Femur (tissue), 1 donor: Measurements from ENCODE around the gene CLEC2D.
"Not testable (repeated sequence)": the region's sequence is repeated elsewhere in the genome, so short reads cannot be mapped to it uniquely, and the experiment has no call there.

Experiments
- DNase-seq: peaks from one replicate; pipeline ENCODE4 v3.0.0-alpha.2; 2017

CLEC2D gene

DNA sequence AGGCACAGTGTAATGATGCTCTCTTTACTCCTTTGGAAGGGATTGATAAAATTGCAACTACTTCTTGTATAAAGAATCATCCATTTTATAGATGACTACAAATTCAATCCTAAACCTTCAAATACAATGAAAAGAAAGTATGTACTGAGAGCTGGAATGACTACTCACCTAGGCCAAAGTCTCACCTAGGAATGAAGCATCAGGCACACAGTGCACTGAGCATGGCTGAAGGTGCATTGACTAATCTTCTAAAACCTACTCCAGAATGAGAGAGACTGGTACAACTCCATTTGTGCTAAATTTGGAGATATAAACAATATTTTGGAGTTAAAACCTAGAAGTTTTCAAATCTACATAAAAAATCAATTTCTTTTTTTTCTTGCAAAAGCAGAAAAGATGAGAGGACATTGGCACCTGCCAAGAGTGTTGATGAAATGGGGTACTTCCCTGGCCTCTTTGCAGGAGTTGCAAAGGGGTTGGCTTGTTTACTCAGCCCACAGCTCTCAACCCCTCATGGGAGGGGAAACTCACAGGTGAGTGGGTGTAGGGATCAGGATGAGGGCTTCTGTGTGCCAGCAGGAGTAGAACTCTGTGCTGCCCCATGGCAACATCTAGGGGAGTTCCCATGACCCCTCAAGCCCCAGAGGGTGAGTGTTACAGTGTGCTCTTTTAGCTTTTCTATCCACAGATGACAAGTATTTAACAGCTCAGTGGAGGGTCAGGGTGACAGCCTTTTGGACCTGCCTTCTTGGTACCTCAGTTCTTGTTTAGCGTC, 32.1 kb downstream of the CLEC2D start:
- DNase-seq: no peak

- DNase-seq: no peak
Observed at GRCh38 chr12:9702255-9702654, 32.7 kb downstream of the CLEC2D start.

GRCh38 chr12:9704561-9704960, 35.0 kb downstream of the CLEC2D start:
- DNase-seq: not testable (repeated sequence)

DNA sequence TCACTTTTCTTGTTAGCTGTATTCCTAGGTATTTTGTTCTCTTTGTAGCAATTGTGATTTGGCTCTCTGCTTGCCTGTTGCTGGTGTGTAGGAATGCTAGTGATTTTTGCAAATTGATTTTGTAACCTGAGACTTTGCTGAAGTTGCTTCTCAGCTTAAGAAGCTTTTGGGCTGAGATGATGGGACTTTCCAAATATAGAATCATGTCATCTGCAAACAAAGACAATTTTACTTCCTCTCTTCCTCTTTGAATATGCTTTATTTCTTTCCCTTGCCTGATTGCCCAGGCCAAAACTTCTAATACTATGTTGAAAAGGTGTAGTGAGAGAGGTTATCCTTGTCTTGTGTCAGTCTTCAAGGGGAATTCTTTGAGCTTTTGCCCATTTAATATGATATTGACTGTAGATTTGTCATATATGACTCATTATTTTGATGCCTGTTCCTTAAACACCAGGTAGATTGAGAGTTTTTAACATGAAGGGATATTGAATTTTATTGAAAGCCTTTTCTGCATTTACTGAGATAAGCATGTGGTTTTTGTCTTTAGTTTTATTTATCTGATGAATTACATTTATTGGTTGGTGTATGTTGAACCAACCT, 36.7 kb downstream of the CLEC2D start:
- no peak for DNase-seq

DNA sequence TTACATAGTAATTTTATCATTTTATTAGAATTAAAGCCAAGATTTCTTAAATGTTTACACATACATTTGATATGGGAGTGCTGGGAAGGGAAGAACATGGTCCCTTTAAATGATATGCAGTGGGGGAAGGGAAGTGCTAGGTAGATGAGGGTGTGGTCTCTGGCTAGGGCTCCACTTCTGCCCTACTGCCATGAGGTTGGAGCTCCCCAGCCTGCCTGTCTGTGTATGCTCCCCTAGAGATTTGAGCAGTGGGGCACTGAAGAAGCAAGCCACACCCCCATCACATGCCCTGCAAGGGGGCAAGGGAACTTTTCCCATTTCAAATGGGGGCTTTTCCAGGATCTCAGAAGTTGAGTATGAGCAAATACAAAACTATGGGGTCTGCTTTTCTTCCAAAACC, 37.8 kb downstream of the CLEC2D start:
- DNase-seq: no peak

GRCh38 chr12:9707864-9708808, 38.6 kb downstream of the CLEC2D start:
- peak; percentile 33 for DNase-seq

DNA sequence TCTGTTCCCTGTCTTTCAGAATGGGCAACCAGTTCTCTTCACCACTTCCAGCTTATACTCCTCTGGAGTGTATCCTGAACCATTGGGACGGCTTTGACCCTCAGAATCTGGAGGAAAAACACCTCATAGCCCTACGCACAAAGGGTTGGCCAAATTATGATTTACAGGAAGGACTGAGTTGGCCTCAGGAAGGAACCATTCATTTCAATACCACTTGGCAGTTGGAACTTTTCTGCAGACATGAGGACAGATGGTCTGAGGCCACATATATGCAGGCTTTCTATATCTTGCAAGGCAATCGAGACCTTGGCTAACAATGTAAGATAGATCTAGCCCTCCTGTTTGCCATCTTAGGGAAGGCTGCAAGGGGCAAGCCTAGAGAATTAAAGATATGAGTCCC, 39.3 kb downstream of the CLEC2D start:
- no peak for DNase-seq

DNA sequence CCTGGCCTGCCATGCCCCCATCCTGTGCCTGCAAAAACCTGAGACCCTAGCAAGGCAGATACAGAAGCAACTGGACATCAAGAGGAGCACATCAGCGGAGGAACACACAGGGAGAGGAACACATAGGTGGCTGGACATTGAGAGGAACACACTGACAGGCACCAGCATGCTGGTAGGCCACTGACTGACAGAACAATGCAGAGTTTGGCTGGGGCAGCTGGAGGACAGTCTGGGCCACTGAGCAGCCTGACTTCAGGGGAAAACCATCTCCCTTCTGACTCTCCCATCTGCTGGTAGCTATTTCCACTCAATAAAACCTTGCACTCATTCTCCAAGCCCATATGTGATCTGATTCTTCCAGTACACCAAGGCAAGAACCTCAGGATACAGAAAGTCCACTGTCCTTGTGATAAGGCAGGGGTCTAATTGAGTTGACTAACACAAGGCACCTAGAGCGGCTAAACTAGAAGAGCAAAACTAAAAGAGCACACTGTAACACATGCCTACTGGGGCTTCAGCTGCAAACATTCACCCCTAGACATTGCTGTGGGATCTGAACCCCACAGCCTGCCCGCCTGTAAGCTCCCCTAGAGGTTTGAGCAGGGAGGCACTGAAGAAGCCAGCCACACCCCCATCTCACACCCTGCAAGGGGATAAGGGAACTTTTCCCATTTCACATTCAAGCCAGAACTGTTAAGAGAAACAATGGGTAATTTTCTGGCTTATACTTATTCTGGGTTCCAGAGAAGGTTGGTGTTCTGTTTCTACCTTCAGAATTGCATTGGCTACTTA, 41.3 kb downstream of the CLEC2D start:
- DNase-seq: no peak

DNA sequence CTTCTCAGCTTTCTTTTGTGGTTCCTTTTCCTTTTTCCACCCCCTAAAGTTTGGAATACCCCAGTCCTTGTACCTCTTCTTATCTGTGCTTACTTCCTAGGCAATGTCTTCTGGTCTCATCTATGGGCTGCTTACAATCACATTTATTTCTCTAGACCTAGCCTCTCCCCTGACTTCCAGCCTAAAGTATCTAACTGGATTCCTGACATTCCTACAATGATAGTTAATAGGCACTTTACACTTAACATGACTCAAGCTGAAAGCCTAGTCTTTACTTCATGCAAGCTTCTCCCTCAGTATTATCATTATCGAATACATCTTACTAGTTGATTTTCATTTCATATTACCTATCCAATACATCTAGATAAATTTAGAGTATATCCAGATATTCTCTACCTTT, 42.2 kb downstream of the CLEC2D start:
- DNase-seq: no peak

DNA sequence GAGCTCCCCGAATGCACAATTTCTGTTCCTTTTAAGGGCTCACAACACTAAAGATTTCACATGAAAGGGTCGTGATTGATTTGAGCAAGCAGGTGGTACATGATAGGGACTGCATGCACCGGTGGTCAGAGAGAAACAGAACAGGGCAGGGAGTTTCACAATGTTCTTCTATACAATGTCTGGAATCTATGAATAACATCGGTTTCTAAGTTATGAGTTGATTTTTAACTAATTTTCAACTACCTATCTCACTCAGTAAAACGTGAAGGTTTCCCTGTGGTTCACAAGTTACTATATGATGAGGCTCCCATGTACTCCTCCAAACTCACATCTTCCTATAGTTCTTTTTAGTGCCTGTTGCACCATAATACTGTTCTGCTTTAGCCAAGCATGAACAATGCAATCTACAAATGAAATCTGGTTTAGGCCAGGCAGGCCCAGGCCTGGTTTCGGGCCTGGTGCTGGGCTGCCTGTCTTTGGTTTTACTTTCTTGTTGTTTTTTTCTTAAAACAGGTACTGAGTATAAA, 43.6 kb downstream of the CLEC2D start:
- DNase-seq: not testable (repeated sequence)

DNA sequence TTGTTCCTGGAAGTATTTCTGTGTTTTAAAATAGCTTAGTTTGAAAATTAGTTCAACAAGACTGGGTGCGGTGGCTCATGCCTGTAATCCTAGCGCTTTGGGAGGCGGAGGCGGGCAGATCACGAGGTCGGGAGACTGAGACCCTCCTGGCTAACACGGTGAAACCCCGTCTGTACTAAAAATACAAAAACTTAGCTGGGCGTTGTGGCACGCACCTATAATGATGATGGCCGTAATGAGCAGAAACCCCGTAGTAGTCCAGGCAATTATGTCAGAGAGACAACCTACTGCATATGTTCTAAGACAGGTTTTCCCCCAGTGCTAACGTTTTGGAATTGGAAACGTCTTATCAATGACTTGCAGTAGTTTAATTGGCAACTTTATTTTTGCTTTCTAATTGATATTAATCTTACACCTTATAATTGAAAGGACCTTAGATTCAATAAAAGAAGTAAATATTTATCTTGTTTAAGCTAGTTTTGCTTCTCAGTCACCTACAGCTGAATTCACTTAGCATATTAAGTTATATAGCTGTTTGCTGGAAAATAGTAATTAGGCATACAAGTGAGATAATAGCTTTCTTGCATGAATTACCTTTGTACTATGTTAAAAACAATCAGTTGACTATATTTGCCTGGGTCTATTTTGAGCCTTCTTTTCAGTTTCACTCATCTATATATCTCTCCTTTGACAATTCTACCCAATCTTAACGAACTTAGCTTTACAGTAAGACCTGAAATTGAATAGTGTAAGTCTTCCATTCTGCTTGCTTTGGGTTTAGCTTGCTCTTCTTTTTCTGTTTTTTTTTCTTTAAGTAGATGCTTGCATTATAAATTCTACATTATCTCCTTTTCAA, 47.8 kb downstream of the CLEC2D start:
- DNase-seq: no peak

DNA sequence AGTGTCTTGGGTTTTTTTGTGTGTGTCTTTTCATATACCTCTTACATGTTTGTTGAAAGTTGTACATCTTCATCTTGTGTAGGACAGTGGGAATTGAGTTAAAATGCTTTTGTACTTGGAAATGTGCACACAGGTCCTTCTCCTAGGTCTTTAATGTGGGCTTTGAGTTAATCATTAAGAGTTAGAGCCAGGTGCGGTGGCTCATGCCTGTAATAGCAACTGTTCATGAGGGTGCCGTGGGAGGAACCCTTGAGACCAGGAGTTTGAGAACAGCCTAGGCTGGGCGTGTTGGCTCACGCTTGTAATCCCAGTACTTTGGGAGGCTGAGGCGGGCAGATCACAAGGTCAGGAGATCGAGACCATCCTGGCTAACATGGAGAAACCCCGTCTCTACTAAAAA, 49.5 kb downstream of the CLEC2D start:
- no peak for DNase-seq

GRCh38 chr12:9719790-9720189, 50.3 kb downstream of the CLEC2D start:
- DNase-seq: no peak

- DNase-seq: no peak
Observed at GRCh38 chr12:9721394-9722092, 52.0 kb downstream of the CLEC2D start.

- DNase-seq: no peak
Observed at GRCh38 chr12:9724023-9724422, 54.5 kb downstream of the CLEC2D start.

- DNase-seq: no peak
Observed at GRCh38 chr12:9725213-9725870, 55.8 kb downstream of the CLEC2D start.

GRCh38 chr12:9727813-9728212, 58.3 kb downstream of the CLEC2D start:
- no peak for DNase-seq

DNA sequence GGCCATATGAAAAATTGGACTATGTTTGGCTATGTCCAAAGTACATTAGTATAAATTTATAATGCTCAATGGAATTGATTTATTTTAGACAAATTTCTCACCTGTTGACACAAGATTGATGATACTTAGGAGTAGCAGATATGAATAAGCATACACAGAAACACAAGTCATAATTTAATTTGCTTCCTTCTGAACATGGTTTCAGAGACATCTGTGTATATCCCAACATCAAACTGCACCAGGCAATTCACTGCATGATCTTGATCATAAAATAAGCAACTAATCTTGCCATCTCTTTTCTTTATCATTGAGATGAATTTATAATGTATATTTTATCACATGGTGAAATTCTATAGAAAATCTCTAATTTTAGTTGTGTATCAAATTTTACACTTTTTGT, 59.6 kb downstream of the CLEC2D start:
- DNase-seq: no peak

GRCh38 chr12:9730011-9730410, 60.5 kb downstream of the CLEC2D start:
- DNase-seq: no peak

- no peak for DNase-seq
Observed at GRCh38 chr12:9730591-9730990, 61.1 kb downstream of the CLEC2D start.
